GM23338 (cell line): ENCODE results near the gene MAD1L1. TPM values are rescaled to one million over a fixed set of nuclear protein-coding genes. Genes with fewer than 3 reads are reported as not detected.

Experiments
- ATAC-seq: fragments of 200-7000 bp; cut with Tn5 transposase; 3 replicates; pipeline ENCODE4 v1.9.1; 2020
- DNase-seq: peaks from one replicate; pipeline ENCODE4 v3.0.0-alpha.2; 2015; ENCODE audit warnings: low spot score
- H2AFZ ChIP-seq: fragments of 200-600 bp; sonication (generic); 2 replicates; pipeline ENCODE4 v1.8.0; 2016; ENCODE audit warnings: antibody characterized with exemption, mild to moderate bottlenecking, moderate library complexity
- H3F3A ChIP-seq: fragments of 200-600 bp; sonication (generic); replicated peaks from 2 replicates; pipeline ENCODE4 v1.8.0; 2017; ENCODE audit warnings: antibody characterized with exemption, mixed run types, low read depth
- H3K27ac ChIP-seq: fragments of 200-600 bp; sonication (generic); 2 replicates; pipeline ENCODE4 v1.6.1; 2016; ENCODE audit warnings: low read depth
- H3K27me3 ChIP-seq: fragments of 200-600 bp; sonication (generic); 2 replicates; pipeline ENCODE4 v1.8.0; 2016; ENCODE audit warnings: mild to moderate bottlenecking, mixed run types, moderate library complexity; ENCODE audit not compliant: insufficient read depth
- H3K36me3 ChIP-seq: fragments of 200-600 bp; sonication (generic); 2 replicates; pipeline ENCODE4 v1.8.0; 2016; ENCODE audit warnings: mild to moderate bottlenecking; ENCODE audit not compliant: insufficient read depth
- H3K4me1 ChIP-seq: fragments of 200-600 bp; sonication (generic); 2 replicates; pipeline ENCODE4 v1.8.0; 2016; ENCODE audit warnings: mild to moderate bottlenecking, moderate library complexity; ENCODE audit not compliant: insufficient read depth
- H3K4me2 ChIP-seq: fragments of 200-600 bp; sonication (generic); 2 replicates; pipeline ENCODE4 v1.7.1; 2017; ENCODE audit warnings: mixed run types
- H3K4me3 ChIP-seq: fragments of 200-600 bp; sonication (generic); 2 replicates; pipeline ENCODE4 v1.6.1; 2016; ENCODE audit warnings: mixed run types
- H3K79me2 ChIP-seq: fragments of 200-600 bp; sonication (generic); replicated peaks from 2 replicates; pipeline ENCODE4 v1.8.0; 2017; ENCODE audit warnings: mild to moderate bottlenecking; ENCODE audit not compliant: insufficient read depth
- H3K9me2 ChIP-seq: fragments of 200-600 bp; sonication (generic); 2 replicates; pipeline ENCODE4 v1.8.0; 2017; ENCODE audit not compliant: insufficient read depth
- H4K20me1 ChIP-seq: fragments of 200-600 bp; sonication (generic); replicated peaks from 2 replicates; pipeline ENCODE4 v1.8.0; 2017; ENCODE audit warnings: mild to moderate bottlenecking; ENCODE audit not compliant: insufficient read depth
- H3K27ac Mint-ChIP-seq: 2 replicates; pipeline ENCODE4 v1.8.0; 2020; ENCODE audit warnings: inconsistent platforms, mild to moderate bottlenecking, moderate library complexity, mixed read lengths
- H3K27me3 Mint-ChIP-seq: 3 replicates; pipeline ENCODE4 v1.8.0; 2022; ENCODE audit warnings: low read depth, mild to moderate bottlenecking, moderate library complexity, mixed read lengths, inconsistent platforms; ENCODE audit not compliant: insufficient read depth, poor library complexity
- H3K36me3 Mint-ChIP-seq: 3 replicates; pipeline ENCODE4 v1.8.0; 2021; ENCODE audit warnings: low read depth, mild to moderate bottlenecking, inconsistent platforms, moderate library complexity, mixed read lengths
- H3K4me1 Mint-ChIP-seq: 3 replicates; pipeline ENCODE4 v1.8.0; 2020; ENCODE audit warnings: mild to moderate bottlenecking, inconsistent platforms, mixed read lengths
- H3K4me3 Mint-ChIP-seq: 3 replicates; pipeline ENCODE4 v1.8.0; 2021; ENCODE audit warnings: moderate library complexity, mild to moderate bottlenecking, inconsistent platforms, mixed read lengths
- H3K9me3 Mint-ChIP-seq: 3 replicates; pipeline ENCODE4 v1.8.0; 2020; ENCODE audit warnings: moderate library complexity, mild to moderate bottlenecking, inconsistent platforms, mixed read lengths
- CREB1 ChIP-seq: fragments of 250-450 bp; sonication (Bioruptor Pico); IDR thresholded peaks from 2 replicates; pipeline ENCODE4 v1.5.0; 2020; ENCODE audit warnings: low read depth, mild to moderate bottlenecking, moderate library complexity
- CTCF ChIP-seq, 2 experiments: fragments of 200-600 bp in 1 of 2; sonication (generic) in 1 of 2; conservative IDR thresholded peaks; 2 replicates each; pipeline versions ENCODE4 v1.5.1 to v1.6.1; 2016 to 2017; ENCODE audit warnings: antibody characterized with exemption in 2 of 2, low read depth in 2 of 2, mild to moderate bottlenecking in 2 of 2, moderate library complexity in 1 of 2
- EZH2 ChIP-seq: fragments of 200-600 bp; sonication (generic); IDR thresholded peaks from one replicate; pipeline ENCODE4 v1.8.0; 2017; ENCODE audit warnings: antibody characterized with exemption, mild to moderate bottlenecking, low read depth; ENCODE audit not compliant: unreplicated experiment
- JUNB ChIP-seq: IDR thresholded peaks from one replicate; pipeline ENCODE4 v1.6.1; 2016; ENCODE audit warnings: antibody characterized with exemption; ENCODE audit not compliant: unreplicated experiment
- NANOG ChIP-seq: IDR thresholded peaks from 2 replicates; pipeline ENCODE4 v1.6.1; 2016; ENCODE audit warnings: antibody characterized with exemption, borderline replicate concordance
- REST ChIP-seq: IDR thresholded peaks from one replicate; pipeline ENCODE4 v1.6.1; 2018; ENCODE audit warnings: antibody characterized with exemption; ENCODE audit not compliant: unreplicated experiment
- STAT1 ChIP-seq: IDR thresholded peaks from one replicate; pipeline ENCODE4 v1.6.1; 2016; ENCODE audit warnings: antibody characterized with exemption; ENCODE audit not compliant: unreplicated experiment
- ZNF114 ChIP-seq: fragments of 250-450 bp; sonication (Bioruptor Pico); IDR thresholded peaks from 2 replicates; pipeline ENCODE4 v1.5.0; 2020; ENCODE audit warnings: mild to moderate bottlenecking, moderate library complexity
- ZNF331 ChIP-seq: fragments of 250-450 bp; sonication (Bioruptor Pico); IDR thresholded peaks from 2 replicates; pipeline ENCODE4 v1.5.0; 2020; ENCODE audit warnings: low read depth, mild to moderate bottlenecking, moderate library complexity
- polyA plus RNA-seq: library from polyadenylated mRNA; unstranded; fragments of >200 nt; fragmentation: Nextera tagmentation; extraction: Ambion mirVana; gene quantifications from 2 replicates; pipeline ENCODE4 v1.2.1, GENCODE V29; 2016
- total RNA-seq: library from RNA; depleted of rRNA; stranded (reverse); fragments of >200 nt; shearing (Covaris generic); gene quantifications from 2 replicates; pipeline ENCODE4 v1.2.3, GENCODE V29; 2014
- TF ChIP-seq, protein P1 (sequence below): IDR thresholded peaks from 2 replicates; pipeline ENCODE4 v1.6.1; 2016; ENCODE audit warnings: antibody characterized with exemption

Gene MAD1L1
- total and polyA plus RNA-seq, 2 experiments from 2014 or later: 40.3 to 59.3 TPM

- no peaks in the 10 kb centered on the region for H3K79me2 ChIP-seq
- H3K9me3 Mint-ChIP-seq: no peaks in the 10 kb centered on the region
- no peak overlapping the region for H2AFZ ChIP-seq
- no peak overlapping the region for H3K4me2 ChIP-seq
- no peaks in the 10 kb centered on the region for H4K20me1 ChIP-seq
- H3K4me1 Mint-ChIP-seq: no peaks in the 10 kb centered on the region
- H3K27me3 Mint-ChIP-seq: peaks cover 13% of the 10 kb centered on the region
- H3K9me2 ChIP-seq: no peaks in the 10 kb centered on the region
- no peak overlapping the region for H3K4me3 Mint-ChIP-seq
- no peaks in the 10 kb centered on the region for H3K4me1 ChIP-seq
- TF ChIP-seq ZNF114 (CRISPR knock-in tag): no peak
- TF ChIP-seq CTCF (conservative IDR thresholded peaks at IDR 0.05; ENCODE audit: low read depth in 2 of 2): no peak
- no peak for TF ChIP-seq REST
- TF ChIP-seq JUNB: no peak
- no peak for TF ChIP-seq NANOG
- no peak for TF ChIP-seq STAT1
- ATAC-seq: no peak; the same call in 2 of the 3 replicates
- H3K36me3 ChIP-seq: no peaks in the 10 kb centered on the region
- H3K27me3 ChIP-seq: no peaks in the 10 kb centered on the region
- H3F3A ChIP-seq: no peaks in the 10 kb centered on the region
- H3K4me3 ChIP-seq: no peak overlapping the region
- H3K36me3 Mint-ChIP-seq: peaks cover 10% of the 10 kb centered on the region; the same call in 2 of the 3 replicates
- no peak for DNase-seq
- H3K27ac ChIP-seq: no peak overlapping the region
- no peak overlapping the region for H3K27ac Mint-ChIP-seq
Measured at GRCh38 chr7:2257651-2258050, 24.9 kb upstream of the MAD1L1 start.

GRCh38 chr7:2257046-2257551 is 24.4 kb upstream of the MAD1L1 start:
- no peak overlapping the region for H2AFZ ChIP-seq
- peaks cover 10% of the 10 kb centered on the region; the same call in 2 of the 3 replicates for H3K36me3 Mint-ChIP-seq
- no peaks in the 10 kb centered on the region for H3K4me1 ChIP-seq
- H3K27me3 Mint-ChIP-seq: peaks cover 13% of the 10 kb centered on the region
- H3K27ac ChIP-seq: 0 out of 2 replicates have a peak overlapping the region, but pooled peaks have one; percentile 19
- H3K9me2 ChIP-seq: no peaks in the 10 kb centered on the region
- no peak overlapping the region for H3K4me3 ChIP-seq
- no peaks in the 10 kb centered on the region for H3K9me3 Mint-ChIP-seq
- H3K27ac Mint-ChIP-seq: no peak overlapping the region
- no peaks in the 10 kb centered on the region for H3F3A ChIP-seq
- H3K27me3 ChIP-seq: no peaks in the 10 kb centered on the region
- no peak overlapping the region for H3K4me2 ChIP-seq
- no peaks in the 10 kb centered on the region; the same call in 1 of the 2 replicates for H4K20me1 ChIP-seq
- no peak for DNase-seq
- H3K4me3 Mint-ChIP-seq: no peak overlapping the region
- no peak for ATAC-seq
- H3K79me2 ChIP-seq: no peaks in the 10 kb centered on the region
- no peaks in the 10 kb centered on the region for H3K36me3 ChIP-seq
- no peaks in the 10 kb centered on the region for H3K4me1 Mint-ChIP-seq
- TF ChIP-seq, protein P1, sequence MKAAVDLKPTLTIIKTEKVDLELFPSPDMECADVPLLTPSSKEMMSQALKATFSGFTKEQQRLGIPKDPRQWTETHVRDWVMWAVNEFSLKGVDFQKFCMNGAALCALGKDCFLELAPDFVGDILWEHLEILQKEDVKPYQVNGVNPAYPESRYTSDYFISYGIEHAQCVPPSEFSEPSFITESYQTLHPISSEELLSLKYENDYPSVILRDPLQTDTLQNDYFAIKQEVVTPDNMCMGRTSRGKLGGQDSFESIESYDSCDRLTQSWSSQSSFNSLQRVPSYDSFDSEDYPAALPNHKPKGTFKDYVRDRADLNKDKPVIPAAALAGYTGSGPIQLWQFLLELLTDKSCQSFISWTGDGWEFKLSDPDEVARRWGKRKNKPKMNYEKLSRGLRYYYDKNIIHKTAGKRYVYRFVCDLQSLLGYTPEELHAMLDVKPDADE: no peak
- no peak for TF ChIP-seq CREB1
- TF ChIP-seq ZNF114 (CRISPR knock-in tag): no peak
- no peak for TF ChIP-seq EZH2
- TF ChIP-seq NANOG: no peak
- TF ChIP-seq ZNF331 (CRISPR knock-in tag): no peak
